Amniotic epithelial cell (primary cell): ENCODE results near the gene KCNIP1.

Experiments used
- DNase-seq: peaks from one replicate; pipeline ENCODE4 v3.0.0-alpha.2; 2010; ENCODE audit warnings: low read depth

The KCNIP1 gene

DNA sequence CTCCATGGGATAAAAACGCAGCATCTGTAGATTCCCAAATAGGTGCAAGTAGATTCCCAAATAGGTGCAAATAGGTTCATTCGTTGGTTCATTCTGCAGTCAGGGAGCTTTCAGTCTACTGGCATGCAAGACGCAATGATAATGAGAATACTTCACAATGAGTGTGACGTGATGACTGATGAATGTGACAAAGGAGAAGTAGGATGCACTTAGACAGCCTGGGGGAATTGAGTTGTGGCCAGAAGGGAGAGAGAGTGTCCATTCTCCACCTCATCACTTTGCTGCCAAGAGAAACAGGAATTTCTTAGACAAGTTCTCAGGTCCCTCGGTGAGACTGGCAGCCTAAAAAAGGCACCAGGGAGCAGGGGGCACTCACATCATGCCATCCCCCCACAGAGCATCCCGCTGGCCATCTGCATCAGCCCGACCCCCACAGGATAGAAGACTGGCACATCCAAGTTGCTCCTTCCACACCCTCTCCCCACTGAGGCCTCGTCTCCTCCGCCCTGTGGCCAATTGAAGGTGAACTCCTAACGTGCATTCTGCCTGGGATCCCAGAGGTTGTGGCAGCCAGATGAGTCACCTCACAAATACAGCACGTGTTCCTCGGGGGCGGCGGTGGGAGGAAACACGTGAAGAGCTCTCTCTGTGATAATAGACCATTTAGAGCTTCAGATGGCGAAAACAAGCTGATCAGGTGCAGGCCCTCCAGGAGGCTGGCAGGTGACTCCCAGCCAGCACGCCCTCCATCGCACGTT lies 19.9 kb upstream of the KCNIP1 start:
- peak; percentile 4 for DNase-seq

GRCh38 chr5:170484459-170484831 lies 19.4 kb upstream of the KCNIP1 start:
- DNase-seq = no peak

GRCh38 chr5:170484847-170485615 lies 18.8 kb upstream of the KCNIP1 start:
- DNase-seq = no peak

DNA sequence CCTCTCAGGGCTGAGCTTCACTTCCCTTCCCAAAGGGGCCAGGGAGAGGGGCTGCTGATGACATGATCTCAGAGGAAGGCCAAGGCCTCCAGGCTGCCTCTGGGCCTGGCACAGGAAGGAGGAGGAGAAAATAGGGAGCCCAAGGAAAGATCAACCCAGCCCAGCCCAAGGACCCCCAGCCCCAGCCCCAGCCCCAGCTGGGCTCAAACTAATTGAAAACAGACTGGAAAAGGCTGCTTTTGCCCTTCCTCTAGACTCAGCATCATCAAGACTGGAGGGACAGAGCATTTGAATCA lies 18.3 kb upstream of the KCNIP1 start:
- no peak for DNase-seq

DNA sequence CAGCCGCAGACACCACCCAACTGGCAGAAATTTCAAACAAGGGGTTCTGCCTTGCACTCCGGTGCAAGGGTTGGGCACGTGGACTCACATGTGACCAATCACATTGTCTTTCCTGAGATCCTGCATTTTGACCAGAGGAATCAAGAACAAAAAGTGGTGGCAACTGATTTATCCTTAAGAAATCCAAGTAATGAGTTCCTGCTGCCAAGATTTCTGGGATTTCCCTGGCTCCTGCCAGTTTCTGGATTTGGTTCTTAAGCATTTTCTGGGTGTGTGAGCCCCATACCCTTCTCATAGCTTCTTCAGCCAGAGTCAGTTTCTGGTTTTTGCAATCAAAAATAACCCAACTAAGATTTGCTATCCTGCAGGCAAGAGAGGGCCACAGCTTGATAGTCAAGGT lies 17.4 kb upstream of the KCNIP1 start:
- no peak for DNase-seq

GRCh38 chr5:170488570-170488969 lies 15.2 kb upstream of the KCNIP1 start:
- no peak for DNase-seq

- no peak for DNase-seq
Observed at GRCh38 chr5:170489199-170489598, 14.6 kb upstream of the KCNIP1 start.

GRCh38 chr5:170490381-170490780 lies 13.4 kb upstream of the KCNIP1 start:
- DNase-seq = no peak

- DNase-seq = peak; percentile 61
Observed at GRCh38 chr5:170491479-170491878, 12.3 kb upstream of the KCNIP1 start.

GRCh38 chr5:170493028-170493820 lies 10.6 kb upstream of the KCNIP1 start:
- no peak for DNase-seq

DNA sequence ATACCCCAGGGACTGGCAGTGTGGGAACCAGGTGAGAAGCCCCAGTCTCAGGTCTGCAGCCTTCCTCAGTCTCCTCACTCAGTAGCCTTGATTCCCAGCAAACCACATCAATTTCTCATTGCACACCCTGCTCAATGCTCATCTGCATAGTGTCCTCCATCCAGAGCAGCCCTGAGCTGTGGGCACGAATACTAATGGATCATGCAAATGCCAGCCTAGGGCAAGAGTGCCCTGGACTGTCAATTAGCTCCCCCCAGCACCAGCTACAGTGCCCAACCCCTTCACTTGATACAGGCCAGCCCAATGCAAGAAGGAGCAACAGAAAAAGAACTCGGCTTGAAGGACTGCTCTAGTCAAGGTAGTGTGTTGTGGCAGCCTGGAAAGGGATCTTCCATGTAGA lies 9.8 kb upstream of the KCNIP1 start:
- no peak for DNase-seq

GRCh38 chr5:170495825-170496661 lies 7.8 kb upstream of the KCNIP1 start:
- DNase-seq = no peak

GRCh38 chr5:170496662-170497028 lies 7.2 kb upstream of the KCNIP1 start:
- DNase-seq = no peak

GRCh38 chr5:170497311-170498038 lies 6.3 kb upstream of the KCNIP1 start:
- DNase-seq = no peak

DNA sequence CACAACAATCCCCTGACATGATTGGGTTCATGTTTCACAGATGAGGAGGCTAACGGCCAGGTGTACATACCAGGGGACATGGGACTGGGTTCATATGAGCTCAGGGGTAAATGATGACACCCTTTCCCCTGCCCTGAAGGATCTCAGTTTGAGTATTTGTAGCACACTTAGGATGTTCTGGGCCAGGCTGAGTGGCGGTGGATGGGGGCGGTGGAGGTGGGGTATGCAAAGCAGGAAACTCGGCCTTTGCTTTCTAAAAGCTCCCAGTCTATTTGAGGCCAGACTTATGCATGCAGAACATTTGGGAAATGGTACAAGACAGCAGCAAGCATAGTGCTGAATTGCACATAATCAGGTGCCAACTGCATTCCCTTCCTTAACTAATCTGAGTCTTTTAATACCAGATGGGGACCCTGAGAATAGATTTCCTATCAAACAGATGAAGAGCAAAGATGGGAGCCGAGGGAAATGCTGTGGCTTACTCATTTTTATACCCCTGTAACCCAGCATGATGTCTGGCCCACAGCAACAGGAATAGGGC lies 4.9 kb upstream of the KCNIP1 start:
- DNase-seq = no peak

DNA sequence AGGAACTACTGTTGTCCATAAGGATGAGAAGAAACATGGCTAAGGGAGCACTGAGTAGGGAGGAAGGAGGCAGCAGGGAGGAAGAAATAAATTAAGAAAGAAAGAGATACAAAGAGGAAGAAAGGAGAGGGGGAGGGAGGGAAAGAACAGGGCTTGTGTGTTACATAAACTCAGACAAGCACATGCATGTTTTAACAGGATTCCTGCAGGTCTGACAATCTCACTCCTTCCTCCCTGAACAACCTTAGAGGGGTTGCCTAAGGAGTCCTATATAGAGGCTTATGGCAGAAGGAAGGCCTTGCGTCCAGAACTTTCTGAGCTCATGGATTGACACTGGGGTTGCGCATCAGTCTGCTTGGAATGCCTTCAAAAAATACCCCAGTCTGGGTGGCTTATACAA lies 4.2 kb upstream of the KCNIP1 start:
- DNase-seq = no peak

GRCh38 chr5:170501361-170501760 lies 2.5 kb upstream of the KCNIP1 start:
- DNase-seq = no peak

- no peak for DNase-seq
Observed at GRCh38 chr5:170501931-170502330, 1.9 kb upstream of the KCNIP1 start.

DNA sequence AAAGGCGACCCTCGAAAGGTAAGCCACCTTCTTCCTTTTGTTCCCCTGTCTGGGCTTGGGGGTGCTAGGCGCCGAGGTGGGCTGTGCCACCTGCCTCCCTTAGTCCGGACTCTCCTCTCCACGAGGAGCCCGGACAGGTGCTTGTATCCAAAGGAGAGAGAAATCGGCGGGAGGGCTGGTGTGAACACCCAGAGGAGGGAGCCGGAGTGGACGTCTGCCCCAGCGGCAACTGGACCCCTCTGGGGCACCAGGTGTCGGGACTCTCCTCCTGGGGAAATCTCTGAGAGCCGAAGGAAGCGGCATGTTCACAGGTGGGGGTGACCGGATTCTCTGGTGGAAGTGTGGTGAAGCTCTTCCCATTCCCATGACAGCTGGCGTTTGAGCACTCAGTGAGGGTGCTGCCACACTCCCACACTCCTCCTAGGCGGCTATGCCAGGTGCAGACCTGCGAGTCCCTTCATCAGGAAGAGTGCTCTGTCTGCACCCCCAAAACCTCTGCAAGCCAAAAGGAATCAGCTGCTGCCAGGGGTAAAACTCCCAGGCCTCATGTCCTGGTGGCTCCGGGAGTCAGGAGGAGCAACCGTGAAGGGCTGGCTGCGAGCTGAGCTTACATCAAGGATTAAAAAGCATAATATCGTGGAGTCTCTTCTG lies 921 bp downstream of the KCNIP1 start:
- no peak for DNase-seq

- DNase-seq = no peak
Observed at GRCh38 chr5:170508036-170508435, 4.2 kb downstream of the KCNIP1 start.
